HL-60 (cell line): ENCODE measurements around the gene GABPB1.
A peak's percentile ranks its signal among the peaks of the same experiment; 100 is the strongest.

Experiments used
- DNase-seq, 2 experiments: peaks; one replicate each; pipeline ENCODE4 v3.0.0-alpha.2; 2010 to 2020; ENCODE audit warnings: low read depth in 1 of 2, low spot score in 1 of 2
- H3K27ac ChIP-seq: fragments of 250-450 bp; sonication (Bioruptor Pico); replicated peaks from 2 replicates; pipeline ENCODE4 v1.5.1; 2020; ENCODE audit warnings: mild to moderate bottlenecking, moderate library complexity
- H3K27me3 ChIP-seq: fragments of 250-450 bp; sonication (Bioruptor Pico); 2 replicates; pipeline ENCODE4 v1.5.1; 2021; ENCODE audit warnings: mild to moderate bottlenecking, moderate library complexity; ENCODE audit not compliant: insufficient read depth, poor library complexity, severe bottlenecking
- H3K4me3 ChIP-seq: replicated peaks from 2 replicates; pipeline ENCODE4 v1.5.1; 2011; ENCODE audit warnings: mild to moderate bottlenecking, control low read depth, low read length; ENCODE audit not compliant: insufficient read depth
- GABPA ChIP-seq: IDR thresholded peaks from 2 replicates; pipeline ENCODE4 v1.6.1; 2012; ENCODE audit warnings: low read depth
- POLR2AphosphoS5 ChIP-seq: IDR thresholded peaks from 2 replicates; pipeline ENCODE4 v1.6.1; 2012; ENCODE audit warnings: low read depth
- SPI1 ChIP-seq: IDR thresholded peaks from 2 replicates; pipeline ENCODE4 v1.6.1; 2012; ENCODE audit warnings: low read depth, mild to moderate bottlenecking, borderline replicate concordance
- TF ChIP-seq, protein P1 (sequence below): IDR thresholded peaks from 2 replicates; pipeline ENCODE4 v1.6.1; 2012; ENCODE audit warnings: low read depth; ENCODE audit not compliant: insufficient replicate concordance
- TF ChIP-seq, protein P2 (sequence below): IDR thresholded peaks from one replicate; pipeline ENCODE4 v1.5.1; 2011; ENCODE audit warnings: low read length, control low read depth, inconsistent platforms; ENCODE audit not compliant: insufficient read depth

Gene GABPB1

DNA sequence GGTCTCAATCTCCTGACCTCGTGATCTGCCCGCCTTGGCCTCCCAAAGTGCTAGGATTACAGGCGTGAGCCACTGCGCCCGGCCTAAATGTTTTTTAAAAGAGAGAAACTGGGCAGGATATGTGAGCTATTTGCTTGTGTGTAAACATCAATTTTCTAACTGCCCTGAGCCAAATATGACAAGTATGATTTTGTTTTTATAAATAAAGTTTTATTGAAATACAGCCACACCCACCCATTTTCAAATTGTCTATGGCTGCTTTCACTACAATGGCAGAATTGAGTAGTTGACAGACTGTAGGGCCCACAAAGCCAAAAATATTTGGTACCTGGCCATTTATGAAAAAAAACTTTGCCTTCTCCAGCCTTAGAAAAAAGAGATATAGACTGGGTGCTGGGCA is 73.6 kb downstream of the GABPB1 start:
- H3K27ac ChIP-seq, result no peak overlapping the region
- no peak for TF ChIP-seq GABPA
- TF ChIP-seq SPI1, result no peak
- TF ChIP-seq, protein P1, sequence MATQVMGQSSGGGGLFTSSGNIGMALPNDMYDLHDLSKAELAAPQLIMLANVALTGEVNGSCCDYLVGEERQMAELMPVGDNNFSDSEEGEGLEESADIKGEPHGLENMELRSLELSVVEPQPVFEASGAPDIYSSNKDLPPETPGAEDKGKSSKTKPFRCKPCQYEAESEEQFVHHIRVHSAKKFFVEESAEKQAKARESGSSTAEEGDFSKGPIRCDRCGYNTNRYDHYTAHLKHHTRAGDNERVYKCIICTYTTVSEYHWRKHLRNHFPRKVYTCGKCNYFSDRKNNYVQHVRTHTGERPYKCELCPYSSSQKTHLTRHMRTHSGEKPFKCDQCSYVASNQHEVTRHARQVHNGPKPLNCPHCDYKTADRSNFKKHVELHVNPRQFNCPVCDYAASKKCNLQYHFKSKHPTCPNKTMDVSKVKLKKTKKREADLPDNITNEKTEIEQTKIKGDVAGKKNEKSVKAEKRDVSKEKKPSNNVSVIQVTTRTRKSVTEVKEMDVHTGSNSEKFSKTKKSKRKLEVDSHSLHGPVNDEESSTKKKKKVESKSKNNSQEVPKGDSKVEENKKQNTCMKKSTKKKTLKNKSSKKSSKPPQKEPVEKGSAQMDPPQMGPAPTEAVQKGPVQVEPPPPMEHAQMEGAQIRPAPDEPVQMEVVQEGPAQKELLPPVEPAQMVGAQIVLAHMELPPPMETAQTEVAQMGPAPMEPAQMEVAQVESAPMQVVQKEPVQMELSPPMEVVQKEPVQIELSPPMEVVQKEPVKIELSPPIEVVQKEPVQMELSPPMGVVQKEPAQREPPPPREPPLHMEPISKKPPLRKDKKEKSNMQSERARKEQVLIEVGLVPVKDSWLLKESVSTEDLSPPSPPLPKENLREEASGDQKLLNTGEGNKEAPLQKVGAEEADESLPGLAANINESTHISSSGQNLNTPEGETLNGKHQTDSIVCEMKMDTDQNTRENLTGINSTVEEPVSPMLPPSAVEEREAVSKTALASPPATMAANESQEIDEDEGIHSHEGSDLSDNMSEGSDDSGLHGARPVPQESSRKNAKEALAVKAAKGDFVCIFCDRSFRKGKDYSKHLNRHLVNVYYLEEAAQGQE, result no peak
- TF ChIP-seq, protein P2, sequence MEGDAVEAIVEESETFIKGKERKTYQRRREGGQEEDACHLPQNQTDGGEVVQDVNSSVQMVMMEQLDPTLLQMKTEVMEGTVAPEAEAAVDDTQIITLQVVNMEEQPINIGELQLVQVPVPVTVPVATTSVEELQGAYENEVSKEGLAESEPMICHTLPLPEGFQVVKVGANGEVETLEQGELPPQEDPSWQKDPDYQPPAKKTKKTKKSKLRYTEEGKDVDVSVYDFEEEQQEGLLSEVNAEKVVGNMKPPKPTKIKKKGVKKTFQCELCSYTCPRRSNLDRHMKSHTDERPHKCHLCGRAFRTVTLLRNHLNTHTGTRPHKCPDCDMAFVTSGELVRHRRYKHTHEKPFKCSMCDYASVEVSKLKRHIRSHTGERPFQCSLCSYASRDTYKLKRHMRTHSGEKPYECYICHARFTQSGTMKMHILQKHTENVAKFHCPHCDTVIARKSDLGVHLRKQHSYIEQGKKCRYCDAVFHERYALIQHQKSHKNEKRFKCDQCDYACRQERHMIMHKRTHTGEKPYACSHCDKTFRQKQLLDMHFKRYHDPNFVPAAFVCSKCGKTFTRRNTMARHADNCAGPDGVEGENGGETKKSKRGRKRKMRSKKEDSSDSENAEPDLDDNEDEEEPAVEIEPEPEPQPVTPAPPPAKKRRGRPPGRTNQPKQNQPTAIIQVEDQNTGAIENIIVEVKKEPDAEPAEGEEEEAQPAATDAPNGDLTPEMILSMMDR, result no peak
- no peak for TF ChIP-seq POLR2AphosphoS5
- no peaks in the 10 kb centered on the region for H3K27me3 ChIP-seq
- no peak overlapping the region for H3K4me3 ChIP-seq
- no peak for DNase-seq

DNA sequence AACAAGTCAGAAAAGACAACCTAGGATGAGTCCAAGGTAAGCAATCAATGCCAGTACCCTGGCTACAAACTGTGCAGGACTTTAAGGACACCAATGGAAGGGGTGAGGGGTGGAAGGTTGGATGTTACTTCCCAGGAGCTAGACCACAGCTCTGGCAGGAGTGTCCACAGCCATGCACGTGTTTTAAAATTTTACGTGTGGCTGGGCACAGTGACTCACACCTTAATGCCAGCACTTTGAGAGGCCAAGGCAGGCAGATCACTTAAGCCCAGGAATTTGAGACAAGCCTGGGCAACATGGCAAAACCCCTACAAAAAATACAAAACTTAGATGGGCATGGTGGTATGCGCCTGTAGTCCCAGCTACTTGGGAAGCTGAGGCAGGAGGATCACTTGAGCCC is 74.7 kb downstream of the GABPB1 start:
- TF ChIP-seq, protein P1, result no peak
- no peak for TF ChIP-seq POLR2AphosphoS5
- TF ChIP-seq, protein P2, result no peak
- no peak for TF ChIP-seq GABPA
- no peak overlapping the region for H3K27ac ChIP-seq
- no peak for DNase-seq
- H3K4me3 ChIP-seq, result no peak overlapping the region
- H3K27me3 ChIP-seq, result no peaks in the 10 kb centered on the region

DNA sequence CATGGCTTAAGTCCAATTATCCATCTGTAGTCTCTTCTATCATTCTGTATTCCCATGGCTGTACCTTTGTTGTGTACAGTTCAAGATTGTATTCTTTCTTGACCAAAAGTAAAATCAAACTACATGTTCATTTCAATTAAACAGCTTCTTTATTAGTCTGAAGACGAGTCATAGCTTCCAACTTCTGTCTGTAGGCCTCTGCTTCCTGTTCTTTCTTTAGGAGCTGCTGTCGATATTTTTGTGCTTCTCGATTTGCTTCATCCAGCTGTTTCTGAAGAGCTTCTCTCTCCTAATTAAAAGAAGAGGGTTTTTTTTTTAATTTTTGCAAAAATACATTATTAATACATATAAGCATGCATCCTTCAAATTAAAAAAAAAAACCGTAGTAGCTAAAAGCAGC is 76.5 kb downstream of the GABPB1 start:
- H3K27me3 ChIP-seq, result no peaks in the 10 kb centered on the region
- H3K27ac ChIP-seq, result peak overlapping the region; percentile 77
- no peak overlapping the region for H3K4me3 ChIP-seq
- peak in 1 of 2 experiments; percentile 47 for DNase-seq
- no peak for TF ChIP-seq GABPA
- TF ChIP-seq, protein P2, result no peak
- no peak for TF ChIP-seq SPI1
- TF ChIP-seq POLR2AphosphoS5, result no peak
- TF ChIP-seq, protein P1, result no peak
